Measurements from ENCODE around the gene INTS11. TPM values are rescaled to one million over a fixed set of nuclear protein-coding genes. Genes with fewer than 3 reads are reported as not detected.
A peak's percentile ranks its signal among the peaks of the same experiment; 100 is the strongest.

INTS11 gene
- polyA plus RNA-seq, 3 donors = 46.2 to 154 (median 49.6) TPM

- intact Hi-C loops (cut with micrococcal nuclease) = no loop called here
- WGBS (ENCODE audit: insufficient coverage) = 79% methylated on average over 25 of the region's 26 CpGs
- H3K4me2 ChIP-seq (replicated peaks; ENCODE audit: extremely low read depth, low read length, poor library complexity, severe bottlenecking) = no peak overlapping the region
Observed at GRCh38 chr1:1281533-1282321, 42.7 kb downstream of the INTS11 start.

More at GRCh38 chr1:1281533-1282321, 42.7 kb downstream of the INTS11 start:
- Mint-ChIP-seq H3K27me3 (ENCODE audit: low read depth in 3 of 3) (peaks cover 1 to 3% (median 3%) of the 10 kb centered on the region in 3 donors), H3K4me1 (no peaks in the 10 kb centered on the region), H3K9me3 (peaks cover 0 to 4% (median 0%) of the 10 kb centered on the region in 7 donors), H3K27ac (peak overlapping the region in 1 of 7 donors; percentile 57), H3K4me3 (no peak overlapping the region), H3K36me3 (no peaks in the 10 kb centered on the region)
- Histone ChIP-seq H3K79me2 (ENCODE audit: insufficient read depth, low read length) (no peaks in the 10 kb centered on the region), H3K36me3 (replicated peaks in 1 of 2; ENCODE audit: control insufficient read depth in 1 of 2, insufficient read depth in 2 of 2, low read length in 2 of 2) (no peaks in the 10 kb centered on the region), H3K4me1 (ENCODE audit: control insufficient read depth in 1 of 2, insufficient read depth in 2 of 2, low read length in 2 of 2) (no peaks in the 10 kb centered on the region), H3K9ac (ENCODE audit: insufficient read depth, low read length, poor library complexity, severe bottlenecking) (no peak overlapping the region), H3K27ac (ENCODE audit: low read depth in 1 of 2, low read length in 2 of 2) (no peak overlapping the region), H3K4me3 (replicated peaks in 1 of 3; ENCODE audit: low read depth in 2 of 3, low read length in 3 of 3) (no peak overlapping the region), H3K9me3 (replicated peaks in 1 of 2; ENCODE audit: control insufficient read depth in 1 of 2, insufficient read depth in 1 of 2, low read length in 2 of 2) (no peaks in the 10 kb centered on the region), H4K20me1 (ENCODE audit: insufficient read depth, low read length) (no peaks in the 10 kb centered on the region), H3K27me3 (ENCODE audit: control insufficient read depth in 2 of 2, insufficient read depth in 2 of 2, low read length in 2 of 2) (no peaks in the 10 kb centered on the region), H2AFZ (ENCODE audit: insufficient read depth, low read depth, low read length, poor library complexity, severe bottlenecking) (no peak overlapping the region)
- peak in 1 of 3 donors; percentile 63 for DNase-seq
- TF ChIP-seq CTCF (IDR thresholded peaks at IDR 0.05) = no peak
